Measurements from ENCODE around the gene JARID2.
"Not testable (repeated sequence)": the region's sequence is repeated elsewhere in the genome, so short reads cannot be mapped to it uniquely, and the experiment has no call there.

DNA sequence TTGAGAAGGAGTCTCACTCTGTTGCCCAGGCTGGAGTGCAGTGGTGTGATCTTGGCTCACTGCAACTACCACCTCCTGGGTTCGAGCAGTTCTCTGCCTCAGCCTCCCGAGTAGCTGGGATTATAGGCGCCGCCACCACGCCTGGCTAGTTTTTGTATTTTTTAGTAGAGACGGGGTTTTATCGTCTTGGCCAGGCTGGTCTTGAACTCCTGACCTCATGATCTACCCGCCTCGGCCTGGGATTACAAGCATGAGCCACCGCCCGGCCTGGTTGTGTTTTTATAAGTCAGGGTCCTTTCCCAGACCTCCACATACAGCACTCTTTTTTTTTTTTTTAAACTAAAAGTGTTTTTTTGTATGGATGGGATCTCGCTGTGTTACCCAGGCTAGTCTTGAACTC lies 51.3 kb downstream of the JARID2 start:
- not testable (repeated sequence) for TF ChIP-seq POLR2AphosphoS5, POLR2A, CTCF (IDR thresholded peaks at IDR 0.05)

All from breast epithelium (tissue), 3 donors.